CD14-positive monocyte (primary cell): ENCODE data around the gene LARP1B. TPM values are rescaled to one million over a fixed set of nuclear protein-coding genes. Genes with fewer than 3 reads are reported as not detected.

Experiments
- DNase-seq, 3 donors: peaks; one replicate each; pipeline ENCODE4 v3.0.0-alpha.2; 2011 to 2022
- H2AFZ ChIP-seq: 2 replicates; pipeline ENCODE4 v1.6.0; 2012; ENCODE audit warnings: mild to moderate bottlenecking, low read depth, low read length, inconsistent platforms; ENCODE audit not compliant: insufficient read depth, poor library complexity, severe bottlenecking
- H3K27ac ChIP-seq, 2 donors: 1 replicate in 1 of 2; 2 replicates in 1 of 2; pipeline ENCODE4 v1.5.1; 2012 to 2013; ENCODE audit warnings: low read length in 2 of 2, control low read depth in 1 of 2, inconsistent platforms in 1 of 2, low read depth in 1 of 2, mild to moderate bottlenecking in 1 of 2
- H3K27me3 ChIP-seq, 2 donors: one replicate each; pipeline versions ENCODE4 v1.6.0 to v1.6.1; 2011 to 2013; ENCODE audit warnings: low read length in 2 of 2; ENCODE audit not compliant: control insufficient read depth in 2 of 2, insufficient read depth in 2 of 2
- H3K36me3 ChIP-seq, 2 donors: replicated peaks in 1 of 2; 1 replicate in 1 of 2; 2 replicates in 1 of 2; pipeline versions ENCODE4 v1.5.1 to v1.6.1; 2012 to 2013; ENCODE audit warnings: low read length in 2 of 2, control low read depth in 1 of 2, inconsistent platforms in 1 of 2, mild to moderate bottlenecking in 1 of 2; ENCODE audit not compliant: insufficient read depth in 2 of 2, control insufficient read depth in 1 of 2
- H3K4me1 ChIP-seq, 2 donors: 1 replicate in 1 of 2; 2 replicates in 1 of 2; pipeline versions ENCODE4 v1.5.1 to v1.6.1; 2012 to 2013; ENCODE audit warnings: low read length in 2 of 2, control low read depth in 1 of 2, inconsistent platforms in 1 of 2, mild to moderate bottlenecking in 1 of 2, moderate library complexity in 1 of 2; ENCODE audit not compliant: insufficient read depth in 2 of 2, control insufficient read depth in 1 of 2
- H3K4me2 ChIP-seq: replicated peaks from 2 replicates; pipeline ENCODE3; 2012; ENCODE audit warnings: low read length, moderate library complexity, mild to moderate bottlenecking; ENCODE audit not compliant: poor library complexity, severe bottlenecking; ENCODE audit errors: extremely low read depth
- H3K4me3 ChIP-seq, 3 experiments: fragments of 200-600 bp in 1 of 3; sonication (generic) in 1 of 3; replicated peaks in 1 of 3; 1 replicate in 2 of 3; 2 replicates in 1 of 3; pipeline ENCODE4 v1.5.1; 2011 to 2013; ENCODE audit warnings: low read length in 3 of 3, mild to moderate bottlenecking in 3 of 3, control low read depth in 2 of 3, low read depth in 2 of 3, inconsistent platforms in 1 of 3, moderate library complexity in 1 of 3
- H3K79me2 ChIP-seq: 2 replicates; pipeline ENCODE4 v1.6.0; 2012; ENCODE audit warnings: mild to moderate bottlenecking, control low read depth, inconsistent platforms, low read length, moderate library complexity; ENCODE audit not compliant: insufficient read depth
- H3K9ac ChIP-seq: 2 replicates; pipeline ENCODE4 v1.6.0; 2017; ENCODE audit warnings: low read length, mild to moderate bottlenecking; ENCODE audit not compliant: insufficient read depth, poor library complexity, severe bottlenecking
- H3K9me3 ChIP-seq, 2 donors: replicated peaks in 1 of 2; 1 replicate in 1 of 2; 2 replicates in 1 of 2; pipeline versions ENCODE4 v1.5.1 to v1.6.1; 2012 to 2013; ENCODE audit warnings: low read length in 2 of 2, control low read depth in 1 of 2; ENCODE audit not compliant: control insufficient read depth in 1 of 2, insufficient read depth in 1 of 2
- H4K20me1 ChIP-seq: 2 replicates; pipeline ENCODE4 v1.6.0; 2012; ENCODE audit warnings: mild to moderate bottlenecking, low read length, control low read depth, moderate library complexity; ENCODE audit not compliant: insufficient read depth
- H3K27ac Mint-ChIP-seq, 7 donors: one replicate each; pipeline ENCODE4 v1.8.0; 2020; ENCODE audit warnings: mild to moderate bottlenecking in 7 of 7, mixed read lengths in 7 of 7, moderate library complexity in 6 of 7, inconsistent platforms in 2 of 7
- H3K27me3 Mint-ChIP-seq, 3 donors: one replicate each; pipeline ENCODE4 v1.8.0; 2021 to 2022; ENCODE audit warnings: low read depth in 3 of 3, mild to moderate bottlenecking in 3 of 3, mixed read lengths in 3 of 3, moderate library complexity in 3 of 3, inconsistent platforms in 1 of 3
- H3K36me3 Mint-ChIP-seq, 2 donors: one replicate each; pipeline ENCODE4 v1.8.0; 2020; ENCODE audit warnings: mixed read lengths in 2 of 2, inconsistent platforms in 1 of 2, mild to moderate bottlenecking in 1 of 2
- H3K4me1 Mint-ChIP-seq: one replicate; pipeline ENCODE4 v1.8.0; 2020; ENCODE audit warnings: mild to moderate bottlenecking, mixed read lengths
- H3K4me3 Mint-ChIP-seq, 2 donors: one replicate each; pipeline ENCODE4 v1.8.0; 2020; ENCODE audit warnings: mild to moderate bottlenecking in 2 of 2, mixed read lengths in 2 of 2, moderate library complexity in 1 of 2
- H3K9me3 Mint-ChIP-seq, 7 donors: one replicate each; pipeline ENCODE4 v1.8.0; 2020 to 2022; ENCODE audit warnings: mixed read lengths in 7 of 7, mild to moderate bottlenecking in 6 of 7, moderate library complexity in 6 of 7, inconsistent platforms in 2 of 7
- CTCF ChIP-seq: fragments of 200-600 bp; IDR thresholded peaks from one replicate; pipeline ENCODE4 v1.8.0; 2022; ENCODE audit warnings: antibody characterized with exemption, mild to moderate bottlenecking
- WGBS: methylation state at CpG from one replicate; pipeline ENCODE4 v1.1.5; 2013; ENCODE audit warnings: missing lambda C conversion rate; ENCODE audit not compliant: insufficient coverage; 5-methylcytosine and 5-hydroxymethylcytosine counted together
- intact Hi-C, 2 donors: fragments of 100-400 bp; cut with micrococcal nuclease; formaldehyde crosslinking; loops; one replicate each; pipeline versions ENCODE4 v1.15.0 to v1.15.1; 2023
- polyA minus RNA-seq: library from RNA; depleted of rRNA, polyadenylated mRNA; stranded (reverse); fragments of >200 nt; gene quantifications from 2 replicates; pipeline ENCODE4 v1.2.3, GENCODE V29; 2012
- polyA plus RNA-seq, 3 donors: library from polyadenylated mRNA; depleted of rRNA in 1 of 3; unstranded in 2 of 3; stranded (reverse) in 1 of 3; fragments of 300-500 nt in 2 of 3; fragments of >200 nt in 1 of 3; fragmentation: Illumina TruSeq in 2 of 3; gene quantifications; 1 replicate in 2 of 3; 2 replicates in 1 of 3; pipeline ENCODE4 v1.2.3, GENCODE V29; 2012 to 2021
- total RNA-seq, 12 experiments: library from RNA in 1 of 12; stranded (reverse) in 1 of 12; fragments of 120-200 nt in 1 of 12; gene quantifications; one replicate each; pipeline ENCODE4 v1.2.4 and lab custom pipeline; 2013 to 2026; ENCODE audit warnings: mixed read lengths in 6 of 12, inconsistent platforms in 1 of 12

LARP1B gene
- total RNA-seq (2013) = 16.9 TPM
- polyA plus RNA-seq = 1 to 10 TPM; 3.0 to 5.7 (median 3.7) TPM
- 2.9 and 4.5 TPM in 2 replicates for polyA minus RNA-seq
- 15.9 to 31.0 (median 27.3) reads per million in 11 experiments for total RNA-seq (lab: John Stamatoyannopoulos, UW)

- peak within 1 kb of the TSS; percentile 99 for H3K4me2 ChIP-seq
- Mint-ChIP-seq H3K27me3 (peaks cover 0 to 5% (median 2%) of the 10 kb centered on the region in 3 donors), H3K4me3 (peak within 1 kb of the TSS; percentile 85 to 92), H3K27ac (peak within 1 kb of the TSS; percentile 71 to 92 (median 87)), H3K4me1 (peaks cover 13% of the 10 kb centered on the region), H3K36me3 (no peaks in the 10 kb centered on the region), H3K9me3 (peaks cover 0 to 2% (median 0%) of the 10 kb centered on the region in 7 donors)
- H3K9me3 ChIP-seq = no peaks in the 10 kb centered on the region
- WGBS = under 1% methylated on average over 112 of the region's 112 CpGs
- intact Hi-C loops = loop anchor here (5.0 to 10.0 kb wide), 3 partner anchors 96 to 1034 kb away; partner anchors contain the start of genes ABHD18 (in 1 of the 2), C4orf33 (in 1 of the 2), MFSD8 (in 1 of the 2) and PGRMC2 (in 1 of the 2)
- DNase-seq = peak; percentile 85 to 89 (median 85)
- peaks cover 10 to 20% of the 10 kb centered on the region in 2 donors for H3K4me1 ChIP-seq
- H3K36me3 ChIP-seq = no peaks in the 10 kb centered on the region
- peak within 1 kb of the TSS; percentile 92 for H3K9ac ChIP-seq
- no peaks in the 10 kb centered on the region for H4K20me1 ChIP-seq
- H3K27me3 ChIP-seq = no peaks in the 10 kb centered on the region
- no peak for TF ChIP-seq CTCF
- peak within 1 kb of the TSS; percentile 51 to 82 (median 52) for H3K4me3 ChIP-seq
- H3K79me2 ChIP-seq = peaks cover 29% of the 10 kb centered on the region
- H3K27ac ChIP-seq = peak within 1 kb of the TSS; percentile 55 to 75
- H2AFZ ChIP-seq = peak within 1 kb of the TSS; percentile 91
These were observed at the start of gene LARP1B for GRCh38 chr4:128060699-128061565. Gene LARP1B, plus strand, starts transcription at chr4:128061312. Its CDS starts 13,640 bp downstream, at chr4:128074952.

GRCh38 chr4:128025319-128025718 lies 35.8 kb upstream of the LARP1B start:
- Mint-ChIP-seq H3K4me1 (no peaks in the 10 kb centered on the region), H3K36me3 (peaks cover 58 to 84% of the 10 kb centered on the region in 2 donors), H3K4me3 (no peak overlapping the region), H3K27ac (peak overlapping the region in 1 of 7 donors; percentile 32), H3K27me3 (no peaks in the 10 kb centered on the region), H3K9me3 (peaks cover 2 to 8% (median 4%) of the 10 kb centered on the region in 7 donors)
- H3K4me1 ChIP-seq = no peaks in the 10 kb centered on the region
- no peak overlapping the region for H2AFZ ChIP-seq
- H3K9ac ChIP-seq = no peak overlapping the region
- no peak overlapping the region for H3K4me2 ChIP-seq
- H3K9me3 ChIP-seq = no peaks in the 10 kb centered on the region
- H3K4me3 ChIP-seq = no peak overlapping the region
- intact Hi-C loops = no loop called here
- no peak for TF ChIP-seq CTCF
- no peaks in the 10 kb centered on the region for H3K79me2 ChIP-seq
- H3K27me3 ChIP-seq = no peaks in the 10 kb centered on the region
- no peak for DNase-seq
- H3K36me3 ChIP-seq = peaks cover 59 to 92% of the 10 kb centered on the region in 2 donors
- no peaks in the 10 kb centered on the region for H4K20me1 ChIP-seq
- no peak overlapping the region for H3K27ac ChIP-seq
